Fibroblast of skin of scalp (primary cell): ENCODE data around the gene EIF3I.

Source experiments
- DNase-seq: peaks from one replicate; pipeline ENCODE4 v3.0.0-alpha.2; 2013

EIF3I gene

GRCh38 chr1:32266921-32267591 is 44.8 kb downstream of the EIF3I start:
- peak; percentile 91 for DNase-seq

- DNase-seq, result no peak
Observed at GRCh38 chr1:32269744-32270143, 47.5 kb downstream of the EIF3I start.

- no peak for DNase-seq
Observed at GRCh38 chr1:32272557-32273390, 50.6 kb downstream of the EIF3I start.

DNA sequence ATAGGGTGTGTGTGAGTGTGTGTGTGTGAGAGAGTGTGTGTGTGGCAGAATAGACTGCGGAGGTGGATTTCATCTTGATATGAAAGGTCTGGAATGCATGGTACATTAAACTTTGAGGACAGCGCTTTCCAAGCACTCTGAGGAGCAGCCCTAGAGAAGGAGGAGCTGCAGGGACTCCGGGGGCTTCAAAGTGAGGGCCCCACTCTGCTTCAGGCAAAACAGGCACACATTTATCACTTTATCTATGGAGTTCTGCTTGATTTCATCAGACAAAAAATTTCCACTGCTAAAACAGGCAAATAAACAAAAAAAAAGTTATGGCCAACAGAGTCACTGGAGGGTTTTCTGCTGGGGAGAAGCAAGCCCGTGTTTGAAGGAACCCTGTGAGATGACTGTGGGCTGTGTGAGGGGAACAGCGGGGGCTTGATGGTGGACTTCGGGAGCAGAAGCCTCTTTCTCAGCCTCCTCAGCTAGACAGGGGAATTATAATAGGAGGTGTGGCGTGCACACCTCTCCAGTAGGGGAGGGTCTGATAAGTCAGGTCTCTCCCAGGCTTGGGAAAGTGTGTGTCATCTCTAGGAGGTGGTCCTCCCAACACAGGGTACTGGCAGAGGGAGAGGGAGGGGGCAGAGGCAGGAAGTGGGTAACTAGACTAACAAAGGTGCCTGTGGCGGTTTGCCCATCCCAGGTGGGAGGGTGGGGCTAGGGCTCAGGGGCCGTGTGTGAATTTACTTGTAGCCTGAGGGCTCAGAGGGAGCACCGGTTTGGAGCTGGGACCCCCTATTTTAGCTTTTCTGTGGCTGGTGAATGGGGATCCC is 51.4 kb downstream of the EIF3I start:
- DNase-seq, result no peak

DNA sequence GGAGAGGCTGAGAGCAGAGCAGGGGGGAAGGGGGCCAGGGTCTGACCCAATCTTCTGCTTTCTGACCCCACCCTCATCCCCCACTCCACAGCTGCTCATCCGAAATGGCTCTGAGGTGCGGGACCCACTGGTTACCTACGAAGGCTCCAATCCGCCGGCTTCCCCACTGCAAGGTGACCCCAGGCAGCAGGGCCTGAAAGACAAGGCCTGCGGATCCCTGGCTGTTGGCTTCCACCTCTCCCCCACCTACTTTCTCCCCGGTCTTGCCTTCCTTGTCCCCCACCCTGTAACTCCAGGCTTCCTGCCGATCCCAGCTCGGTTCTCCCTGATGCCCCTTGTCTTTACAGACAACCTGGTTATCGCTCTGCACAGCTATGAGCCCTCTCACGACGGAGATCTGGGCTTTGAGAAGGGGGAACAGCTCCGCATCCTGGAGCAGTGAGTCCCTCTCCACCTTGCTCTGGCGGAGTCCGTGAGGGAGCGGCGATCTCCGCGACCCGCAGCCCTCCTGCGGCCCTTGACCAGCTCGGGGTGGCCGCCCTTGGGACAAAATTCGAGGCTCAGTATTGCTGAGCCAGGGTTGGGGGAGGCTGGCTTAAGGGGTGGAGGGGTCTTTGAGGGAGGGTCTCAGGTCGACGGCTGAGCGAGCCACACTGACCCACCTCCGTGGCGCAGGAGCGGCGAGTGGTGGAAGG is 52.6 kb downstream of the EIF3I start:
- no peak for DNase-seq

DNA sequence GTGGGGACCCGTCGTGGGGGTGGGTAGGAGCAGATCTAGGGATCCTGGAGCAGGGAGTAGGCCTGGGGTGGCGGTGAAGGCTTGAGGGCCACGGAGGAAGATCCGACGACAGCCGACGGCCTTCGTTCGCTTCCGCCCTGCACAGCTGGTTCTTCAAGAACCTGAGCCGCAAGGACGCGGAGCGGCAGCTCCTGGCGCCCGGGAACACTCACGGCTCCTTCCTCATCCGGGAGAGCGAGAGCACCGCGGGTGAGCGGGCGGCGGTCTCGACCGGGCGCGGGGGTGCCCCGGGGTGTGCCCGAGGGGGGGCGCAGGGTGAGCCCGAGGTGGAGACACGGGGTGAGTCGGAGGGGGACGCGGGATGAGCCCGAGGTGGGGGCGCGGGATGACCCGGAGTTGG is 53.2 kb downstream of the EIF3I start:
- DNase-seq, result no peak

DNA sequence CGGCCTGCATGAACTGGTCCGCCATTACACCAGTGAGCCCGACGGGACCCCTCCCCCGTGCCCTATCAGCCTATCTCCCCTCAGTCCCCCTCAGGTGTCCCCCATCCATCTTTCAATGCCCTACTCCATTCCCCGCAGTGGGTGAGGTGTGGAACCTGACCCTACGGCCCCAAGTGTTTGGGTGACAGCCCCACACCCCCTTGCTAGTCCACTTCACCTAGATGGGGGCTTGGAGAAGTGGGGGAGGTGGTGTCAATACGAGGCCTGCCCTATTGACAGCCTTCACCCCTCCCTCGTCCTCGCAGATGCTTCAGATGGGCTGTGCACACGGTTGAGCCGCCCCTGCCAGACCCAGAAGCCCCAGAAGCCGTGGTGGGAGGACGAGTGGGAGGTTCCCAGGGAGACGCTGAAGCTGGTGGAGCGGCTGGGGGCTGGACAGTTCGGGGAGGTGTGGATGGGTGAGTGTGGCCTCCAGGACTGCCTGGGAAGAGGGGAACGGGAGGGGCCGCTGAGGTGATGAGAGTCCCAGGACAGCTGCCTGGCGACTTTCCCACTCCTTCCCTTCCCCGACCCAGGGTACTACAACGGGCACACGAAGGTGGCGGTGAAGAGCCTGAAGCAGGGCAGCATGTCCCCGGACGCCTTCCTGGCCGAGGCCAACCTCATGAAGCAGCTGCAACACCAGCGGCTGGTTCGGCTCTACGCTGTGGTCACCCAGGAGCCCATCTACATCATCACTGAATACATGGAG is 54.0 kb downstream of the EIF3I start:
- no peak for DNase-seq
